ENCODE data around the gene CNTFR. TPM values are rescaled to one million over a fixed set of nuclear protein-coding genes. Genes with fewer than 3 reads are reported as not detected.

The CNTFR gene
- total and polyA plus RNA-seq, 2 of the 8 experiments (the other 6 are each of a cell fraction or from before 2014, with no cell fraction given) = 1.2 to 4.2 TPM

DNA sequence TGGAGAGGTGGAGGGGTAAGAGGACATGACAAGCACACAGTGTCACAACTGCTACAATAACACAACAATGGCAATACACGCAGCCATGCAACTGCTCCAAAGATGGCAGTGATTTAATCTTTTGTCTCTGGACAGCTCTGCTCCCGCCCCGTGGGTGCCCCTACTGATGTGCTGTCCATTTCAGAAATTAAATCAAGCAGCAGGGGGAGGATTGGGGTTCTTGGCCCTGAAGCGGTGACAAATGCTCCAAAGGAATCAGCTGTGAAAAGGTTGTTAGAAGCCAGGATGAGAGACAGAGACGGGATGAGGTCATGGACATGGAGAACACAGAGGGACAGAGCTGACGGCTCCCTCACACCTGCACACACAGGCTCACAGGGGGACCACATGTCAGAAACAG, 22.6 kb downstream of the CNTFR start:
- no peak overlapping the region for H4K8ac ChIP-seq (ENCODE audit: extremely low read depth, insufficient read depth, low read length)
- peaks cover 0 to 3% (median 3%) of the 10 kb centered on the region in 4 experiments; a peak in 3 of 7 replicates for H3K27me3 ChIP-seq (replicated peaks in 1 of 4; ENCODE audit: control insufficient read depth in 3 of 4, extremely low read depth in 1 of 4, insufficient read depth in 3 of 4, low read length in 3 of 4)
- no peak overlapping the region for H3K23ac ChIP-seq (ENCODE audit: insufficient read length)
- H2BK15ac ChIP-seq (ENCODE audit: low read length) = no peak overlapping the region
- no peaks in the 10 kb centered on the region for H3K23me2 ChIP-seq (ENCODE audit: low read depth, low read length)
- H4K20me1 ChIP-seq (replicated peaks in 1 of 2; ENCODE audit: control insufficient read depth in 1 of 2, insufficient read depth in 2 of 2, low read length in 2 of 2) = no peaks in the 10 kb centered on the region
- H3K79me1 ChIP-seq (ENCODE audit: low read depth, low read length) = no peaks in the 10 kb centered on the region
- H2AK5ac ChIP-seq (ENCODE audit: low read depth, low read length) = no peak overlapping the region; the same call in none of the 2 replicates
- H2BK120ac ChIP-seq (replicated peaks; ENCODE audit: low read depth, low read length) = no peak overlapping the region
- H3K9me3 ChIP-seq (ENCODE audit: insufficient read depth in 2 of 2, low read depth in 1 of 2, low read length in 1 of 2) = 0 out of 4 replicates have a peak, but pooled peaks cover 0 to under 1% of the 10 kb centered on the region in 2 experiments
- no peak overlapping the region for H3K4me3 ChIP-seq (ENCODE audit: extremely low read depth in 1 of 4, insufficient read depth in 2 of 4, low read depth in 3 of 4, low read length in 4 of 4)
- FAIRE-seq = no peak
- no peak overlapping the region for H4K5ac ChIP-seq (ENCODE audit: insufficient read length, low read depth, low read length)
- no peak overlapping the region for H3K18ac ChIP-seq (ENCODE audit: extremely low read depth, low read length)
- H2BK20ac ChIP-seq (ENCODE audit: low read length) = no peak overlapping the region
- ChIA-PET CTCF (ENCODE audit: partially characterized antibody) (interaction anchor here (0.8 to 6.3 kb wide), 7 partner anchors 10 to 128 kb away, joined by 3 to 48 read pairs (median 4); no protein-coding TSS in a partner anchor), POLR2A (ENCODE audit: partially characterized antibody) (no interaction called here)
- H3K4me2 ChIP-seq (ENCODE audit: insufficient read depth in 1 of 2, low read depth in 2 of 2, low read length in 2 of 2) = no peak overlapping the region
- no peak overlapping the region for H3K27ac ChIP-seq (ENCODE audit: low read depth, low read length)
- H3K56ac ChIP-seq (replicated peaks; ENCODE audit: insufficient read length, low read depth, low read length) = no peak overlapping the region
- no peaks in the 10 kb centered on the region for H3K79me2 ChIP-seq (ENCODE audit: control insufficient read depth in 1 of 2, insufficient read depth in 2 of 2, low read length in 2 of 2)
- no peak for DNase-seq (ENCODE audit: low read depth in 1 of 2, low spot score in 2 of 2)
- WGBS, 2 experiments (ENCODE audit: extremely low coverage in 1 of 2, insufficient coverage in 1 of 2, insufficient read length in 1 of 2, insufficient replicate concordance in 2 of 2, low coverage in 1 of 2, low lambda C conversion rate in 2 of 2, missing lambda C conversion rate in 1 of 2) = 82% methylated on average over 6 of the region's 6 CpGs; no CpG with 5 or more reads in 1 of the 2 experiments
- no peak overlapping the region for H3K14ac ChIP-seq (ENCODE audit: insufficient read length)
- no peak overlapping the region for H3K4ac ChIP-seq (replicated peaks; ENCODE audit: insufficient read length, low read depth, low read length)
- no peak overlapping the region for H4K91ac ChIP-seq (replicated peaks; ENCODE audit: insufficient read length, low read length)
- 0 out of 2 replicates have a peak overlapping the region, but pooled peaks have one; percentile 11 for H2BK12ac ChIP-seq (ENCODE audit: low read depth, low read length)
- no peaks in the 10 kb centered on the region for H3K36me3 ChIP-seq (ENCODE audit: control insufficient read depth in 2 of 4, insufficient read depth in 4 of 4, low read length in 3 of 4)
- no peak overlapping the region for H2AFZ ChIP-seq (ENCODE audit: low read length)
- peaks cover 9 to 38% (median 15%) of the 10 kb centered on the region in 4 experiments for H3K4me1 ChIP-seq (replicated peaks in 1 of 4; ENCODE audit: control insufficient read depth in 3 of 4, insufficient read depth in 4 of 4, low read length in 3 of 4)
- no peak overlapping the region for H2BK5ac ChIP-seq (ENCODE audit: low read depth, low read length)
- no peak overlapping the region for H3K9ac ChIP-seq (replicated peaks in 1 of 4; ENCODE audit: extremely low read depth in 1 of 4, low read depth in 3 of 4, low read length in 3 of 4)
- no peak for TF ChIP-seq SP4 (IDR thresholded peaks at IDR 0.05; ENCODE audit: low read length)
- TF ChIP-seq MAFK (IDR thresholded peaks at IDR 0.05; ENCODE audit: low read depth, low read length) = no peak
- no peak for TF ChIP-seq SRF (IDR thresholded peaks at IDR 0.05; ENCODE audit: low read depth, low read length)
- no peak for TF ChIP-seq FOSL1 (IDR thresholded peaks at IDR 0.05; ENCODE audit: insufficient read depth, low read depth, low read length)
- TF ChIP-seq TAF7 (optimal IDR thresholded peaks at IDR 0.05; ENCODE audit: borderline replicate concordance, low read depth, low read length) = no peak
- TF ChIP-seq HDAC2 (IDR thresholded peaks at IDR 0.05; ENCODE audit: borderline replicate concordance in 1 of 2, low read depth in 2 of 2, low read length in 2 of 2) = no peak
- TF ChIP-seq SIRT6 (IDR thresholded peaks at IDR 0.05; ENCODE audit: low read length) = no peak
- TF ChIP-seq POLR2AphosphoS5 (IDR thresholded peaks at IDR 0.05; ENCODE audit: low read depth, low read length) = no peak
- no peak for TF ChIP-seq ZNF274 (IDR thresholded peaks at IDR 0.05; ENCODE audit: borderline replicate concordance, extremely low read depth, low read length)

All from H1 (cell line).